ENCODE data around the gene KRT33A.
"Not testable (repeated sequence)": the region's sequence is repeated elsewhere in the genome, so short reads cannot be mapped to it uniquely, and the experiment has no call there.

Gene KRT33A

GRCh38 chr17:41350381-41350878 lies at the start of gene KRT33A:
KRT33A (minus strand) TSS chr17:41350828; CDS start chr17:41350767, 61 bp downstream.
- not testable (repeated sequence) for DNase-seq (ENCODE audit: low read depth)

GRCh38 chr17:41396996-41397660 lies 46.5 kb upstream of the KRT33A start, which contains the start of gene KRT31:
KRT31 (minus strand) TSS chr17:41397608; CDS start chr17:41397539, 69 bp downstream.
- no peak for DNase-seq (ENCODE audit: low read depth)

GRCh38 chr17:41396340-41396739 lies 45.7 kb upstream of the KRT33A start:
- DNase-seq (ENCODE audit: low read depth) = no peak

GRCh38 chr17:41395611-41396010 lies 45.0 kb upstream of the KRT33A start:
- no peak for DNase-seq (ENCODE audit: low read depth)

- DNase-seq (ENCODE audit: low read depth) = not testable (repeated sequence)
These were observed 44.4 kb upstream of the KRT33A start for GRCh38 chr17:41395044-41395443.

- DNase-seq (ENCODE audit: low read depth) = no peak
These were observed 43.8 kb upstream of the KRT33A start for GRCh38 chr17:41394254-41394996.

GRCh38 chr17:41393826-41394225 lies 43.2 kb upstream of the KRT33A start:
- DNase-seq (ENCODE audit: low read depth) = no peak

- no peak for DNase-seq (ENCODE audit: low read depth)
These were observed 42.7 kb upstream of the KRT33A start for GRCh38 chr17:41393294-41393693.

GRCh38 chr17:41392278-41392677 lies 41.6 kb upstream of the KRT33A start:
- peak; percentile 54 for DNase-seq (ENCODE audit: low read depth)

- no peak for DNase-seq (ENCODE audit: low read depth)
These were observed 40.9 kb upstream of the KRT33A start for GRCh38 chr17:41391535-41391934.

- no peak for DNase-seq (ENCODE audit: low read depth)
These were observed 39.8 kb upstream of the KRT33A start for GRCh38 chr17:41390411-41390938.

GRCh38 chr17:41387670-41388069 lies 37.0 kb upstream of the KRT33A start:
- DNase-seq (ENCODE audit: low read depth) = no peak

- DNase-seq (ENCODE audit: low read depth) = no peak
These were observed 35.6 kb upstream of the KRT33A start for GRCh38 chr17:41386227-41386626.

- DNase-seq (ENCODE audit: low read depth) = no peak
These were observed 33.1 kb upstream of the KRT33A start for GRCh38 chr17:41383690-41384089.

GRCh38 chr17:41382394-41382793 lies 31.8 kb upstream of the KRT33A start:
- DNase-seq (ENCODE audit: low read depth) = peak; percentile 62

GRCh38 chr17:41381943-41382342 lies 31.3 kb upstream of the KRT33A start, which contains the start of gene KRT34:
KRT34 (minus strand) TSS chr17:41382306; CDS start chr17:41382246, 60 bp downstream.
- not testable (repeated sequence) for DNase-seq (ENCODE audit: low read depth)

- DNase-seq (ENCODE audit: low read depth) = peak; percentile 60
These were observed 29.5 kb upstream of the KRT33A start for GRCh38 chr17:41380091-41380490.

- DNase-seq (ENCODE audit: low read depth) = no peak
These were observed 26.9 kb upstream of the KRT33A start for GRCh38 chr17:41377546-41377945.

GRCh38 chr17:41369713-41370112 lies 19.1 kb upstream of the KRT33A start, which contains the start of gene KRT33B:
KRT33B (minus strand) TSS chr17:41369813; CDS start chr17:41369750, 63 bp downstream.
- DNase-seq (ENCODE audit: low read depth) = no peak

GRCh38 chr17:41369023-41369422 lies 18.4 kb upstream of the KRT33A start:
- no peak for DNase-seq (ENCODE audit: low read depth)

- peak; percentile 77 for DNase-seq (ENCODE audit: low read depth)
These were observed 16.9 kb upstream of the KRT33A start for GRCh38 chr17:41367426-41368075.

- no peak for DNase-seq (ENCODE audit: low read depth)
These were observed 15.4 kb upstream of the KRT33A start for GRCh38 chr17:41366070-41366469.
